Ascending aorta (tissue), 2 donors: ENCODE results near the gene TRAPPC14. TPM values are rescaled to one million over a fixed set of nuclear protein-coding genes. Genes with fewer than 3 reads are reported as not detected.

Experiments
- DNase-seq, 2 donors: peaks; one replicate each; pipeline ENCODE4 v3.0.0-alpha.2; 2019; ENCODE audit warnings: low spot score in 2 of 2
- H3K27ac ChIP-seq, 2 donors: fragments of 200-600 bp; sonication (generic); one replicate each; pipeline ENCODE4 v1.5.1; 2016 to 2017; ENCODE audit warnings: mild to moderate bottlenecking in 1 of 2
- H3K27me3 ChIP-seq: fragments of 200-600 bp; sonication (generic); one replicate; pipeline ENCODE4 v1.5.1; 2017
- H3K36me3 ChIP-seq, 2 donors: fragments of 200-600 bp; sonication (generic); one replicate each; pipeline ENCODE4 v1.5.1; 2016
- H3K4me1 ChIP-seq, 2 donors: fragments of 200-600 bp; sonication (generic); one replicate each; pipeline ENCODE4 v1.5.1; 2016 to 2017; ENCODE audit warnings: mild to moderate bottlenecking in 1 of 2
- H3K4me3 ChIP-seq, 2 donors: fragments of 200-600 bp; sonication (generic); one replicate each; pipeline ENCODE4 v1.5.1; 2016 to 2017; ENCODE audit warnings: mild to moderate bottlenecking in 1 of 2
- H3K9me3 ChIP-seq, 2 donors: fragments of 200-600 bp; sonication (generic); one replicate each; pipeline ENCODE4 v1.5.1; 2016
- intact Hi-C: fragments of 100-400 bp; cut with DNase I; formaldehyde crosslinking; loops from one replicate; pipeline ENCODE4 v1.15.1; 2023
- total RNA-seq: library from RNA; depleted of rRNA; stranded (reverse); fragments of >200 nt; gene quantifications from one replicate; pipeline ENCODE4 v1.1.0, GENCODE V29; 2016
- TF ChIP-seq, protein P1 (sequence below), 3 experiments: fragments of 200-600 bp in 2 of 3; fragments of 450-650 bp in 1 of 3; sonication (generic) in 2 of 3; IDR thresholded peaks; one replicate each; pipeline ENCODE4 v1.5.1; 2016 to 2019; ENCODE audit warnings: antibody characterized with exemption in 3 of 3, mild to moderate bottlenecking in 1 of 3, moderate library complexity in 1 of 3

The TRAPPC14 gene
- total RNA-seq, 1 donor from 2014 or later, result 22.0 TPM

DNA sequence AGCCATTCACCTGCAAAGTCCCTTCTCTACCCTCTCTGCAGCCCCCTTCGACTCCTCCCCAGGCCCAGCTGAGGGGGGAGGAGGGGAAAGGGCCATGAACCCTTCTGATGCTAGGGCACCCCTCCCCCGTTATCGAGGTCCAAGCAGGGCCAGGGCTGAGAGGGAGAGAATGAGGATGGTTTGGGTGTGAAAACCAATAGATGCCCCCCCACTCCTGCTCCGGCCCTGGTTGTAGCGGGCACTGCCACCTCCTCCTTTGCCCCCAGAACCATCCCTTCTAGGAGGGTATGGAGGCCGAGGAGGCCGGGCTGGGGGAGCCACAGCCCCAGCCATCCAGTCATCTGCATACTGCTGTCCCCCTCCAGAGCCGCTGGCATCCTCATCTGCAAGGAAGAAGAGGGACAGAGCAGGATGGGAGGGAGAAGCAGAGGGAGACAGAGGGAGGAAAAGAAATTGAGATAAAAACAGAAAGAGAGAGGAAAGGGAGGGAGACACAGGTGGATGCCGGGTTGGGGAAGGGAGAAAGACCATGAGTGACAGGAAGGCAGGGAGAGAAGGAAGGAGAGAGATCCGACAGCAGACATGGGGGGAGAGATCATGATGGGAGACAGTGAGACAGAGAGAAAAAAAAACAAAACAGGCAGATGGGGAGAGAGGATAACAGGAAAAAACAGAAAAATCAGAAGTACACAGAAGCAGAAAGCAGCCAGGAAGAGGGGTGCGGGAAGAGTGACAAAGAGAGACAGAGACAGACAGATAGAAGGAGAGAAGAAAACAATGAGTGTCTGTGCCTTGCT is 11.8 kb upstream of the TRAPPC14 start:
- no peaks in the 10 kb centered on the region for H3K27me3 ChIP-seq
- DNase-seq, result no peak
- intact Hi-C loops, result no loop called here

GRCh38 chr7:100169147-100169850 is 10.8 kb upstream of the TRAPPC14 start:
- intact Hi-C loops, result no loop called here
- TF ChIP-seq, protein P1, sequence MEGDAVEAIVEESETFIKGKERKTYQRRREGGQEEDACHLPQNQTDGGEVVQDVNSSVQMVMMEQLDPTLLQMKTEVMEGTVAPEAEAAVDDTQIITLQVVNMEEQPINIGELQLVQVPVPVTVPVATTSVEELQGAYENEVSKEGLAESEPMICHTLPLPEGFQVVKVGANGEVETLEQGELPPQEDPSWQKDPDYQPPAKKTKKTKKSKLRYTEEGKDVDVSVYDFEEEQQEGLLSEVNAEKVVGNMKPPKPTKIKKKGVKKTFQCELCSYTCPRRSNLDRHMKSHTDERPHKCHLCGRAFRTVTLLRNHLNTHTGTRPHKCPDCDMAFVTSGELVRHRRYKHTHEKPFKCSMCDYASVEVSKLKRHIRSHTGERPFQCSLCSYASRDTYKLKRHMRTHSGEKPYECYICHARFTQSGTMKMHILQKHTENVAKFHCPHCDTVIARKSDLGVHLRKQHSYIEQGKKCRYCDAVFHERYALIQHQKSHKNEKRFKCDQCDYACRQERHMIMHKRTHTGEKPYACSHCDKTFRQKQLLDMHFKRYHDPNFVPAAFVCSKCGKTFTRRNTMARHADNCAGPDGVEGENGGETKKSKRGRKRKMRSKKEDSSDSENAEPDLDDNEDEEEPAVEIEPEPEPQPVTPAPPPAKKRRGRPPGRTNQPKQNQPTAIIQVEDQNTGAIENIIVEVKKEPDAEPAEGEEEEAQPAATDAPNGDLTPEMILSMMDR (IDR thresholded peaks at IDR 0.05), result no peak
- H3K27ac ChIP-seq, result peak overlapping the region in 1 of 2 donors; percentile 62
- H3K36me3 ChIP-seq, result no peaks in the 10 kb centered on the region
- H3K27me3 ChIP-seq, result no peaks in the 10 kb centered on the region
- DNase-seq, result no peak
- no peaks in the 10 kb centered on the region for H3K9me3 ChIP-seq
- peaks cover 2 to 10% of the 10 kb centered on the region in 2 donors for H3K4me1 ChIP-seq
- H3K4me3 ChIP-seq, result peak overlapping the region; percentile 60

More for the DNA sequence above, 11.8 kb upstream of the TRAPPC14 start:
- Histone ChIP-seq H3K36me3 (no peaks in the 10 kb centered on the region), H3K4me1 (peaks cover 2 to 10% of the 10 kb centered on the region in 2 donors), H3K4me3 (no peak overlapping the region), H3K27ac (no peak overlapping the region), H3K9me3 (no peaks in the 10 kb centered on the region)
- TF ChIP-seq, protein P1 (IDR thresholded peaks at IDR 0.05), result no peak

- Histone ChIP-seq H3K4me3 (peak overlapping the region; percentile 60), H3K4me1 (peaks cover 2 to 10% of the 10 kb centered on the region in 2 donors), H3K9me3 (no peaks in the 10 kb centered on the region), H3K27me3 (no peaks in the 10 kb centered on the region), H3K36me3 (no peaks in the 10 kb centered on the region), H3K27ac (peak overlapping the region; percentile 62 to 68)
- DNase-seq, result no peak
- intact Hi-C loops, result no loop called here
- TF ChIP-seq, protein P1 (IDR thresholded peaks at IDR 0.05), result no peak
Measured at GRCh38 chr7:100167912-100168323, 9.4 kb upstream of the TRAPPC14 start.

DNA sequence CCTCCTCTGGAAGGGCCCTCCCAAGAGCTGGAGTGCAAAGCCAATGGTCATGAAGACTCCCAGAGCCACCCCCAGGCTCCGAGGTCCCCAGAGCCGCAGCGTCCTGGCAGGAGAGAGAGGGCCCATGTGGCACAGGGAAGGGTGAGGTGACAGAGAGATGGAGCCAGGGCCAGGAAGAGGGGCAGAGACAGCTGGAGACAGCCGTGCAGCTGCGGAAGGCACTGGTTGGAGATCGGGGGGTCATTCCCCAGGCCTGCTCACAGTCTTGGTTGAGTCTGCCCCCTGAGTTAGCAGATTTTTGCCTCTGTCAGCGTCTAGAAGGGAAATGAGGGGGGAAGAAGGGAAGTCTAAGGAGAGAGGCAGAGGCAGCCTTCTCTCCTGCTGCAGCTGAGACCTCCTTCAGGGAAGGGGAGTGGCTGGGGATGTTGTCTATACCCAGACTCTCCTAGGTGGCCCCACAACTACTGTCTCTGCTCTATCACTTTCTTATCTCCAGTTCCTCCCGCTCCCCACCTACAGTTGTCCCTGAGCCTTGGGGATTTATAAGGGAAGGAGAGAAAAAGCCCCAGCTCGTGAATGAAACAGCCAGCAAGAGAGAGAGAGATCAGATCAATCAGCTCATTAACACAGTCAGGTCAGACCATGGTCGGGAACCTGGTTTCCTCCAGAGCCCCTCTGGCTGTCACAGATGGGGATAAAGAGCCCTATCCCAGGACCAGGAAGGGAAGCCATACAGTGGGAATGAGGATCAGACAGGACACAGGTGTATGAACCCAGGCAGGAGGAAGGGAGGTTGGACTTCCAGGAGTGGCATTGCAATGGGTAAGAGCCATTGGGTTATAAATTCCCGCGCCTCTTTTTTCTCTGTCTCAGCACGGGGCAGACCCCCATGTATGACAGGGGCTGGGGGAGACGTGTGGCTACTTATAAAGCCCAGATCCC is 8.7 kb upstream of the TRAPPC14 start:
- DNase-seq, result no peak
- TF ChIP-seq, protein P1 (IDR thresholded peaks at IDR 0.05), result no peak
- H3K36me3 ChIP-seq, result no peaks in the 10 kb centered on the region
- H3K4me3 ChIP-seq, result peak overlapping the region; percentile 60
- no peaks in the 10 kb centered on the region for H3K27me3 ChIP-seq
- H3K27ac ChIP-seq, result peak overlapping the region; percentile 62 to 68
- intact Hi-C loops, result no loop called here
- peaks cover 2 to 10% of the 10 kb centered on the region in 2 donors for H3K4me1 ChIP-seq
- H3K9me3 ChIP-seq, result no peaks in the 10 kb centered on the region

GRCh38 chr7:100166317-100166940 is 7.9 kb upstream of the TRAPPC14 start:
- DNase-seq, result no peak
- TF ChIP-seq, protein P1 (IDR thresholded peaks at IDR 0.05), result no peak
- H3K27ac ChIP-seq, result no peak overlapping the region
- peaks cover 2 to 10% of the 10 kb centered on the region in 2 donors for H3K4me1 ChIP-seq
- H3K27me3 ChIP-seq, result no peaks in the 10 kb centered on the region
- H3K36me3 ChIP-seq, result no peaks in the 10 kb centered on the region
- intact Hi-C loops, result no loop called here
- H3K4me3 ChIP-seq, result no peak overlapping the region
- H3K9me3 ChIP-seq, result no peaks in the 10 kb centered on the region
